Brain microvascular endothelial cell (primary cell): ENCODE data around the gene ADGRV1.
"Not testable (repeated sequence)": the region's sequence is repeated elsewhere in the genome, so short reads cannot be mapped to it uniquely, and the experiment has no call there.

Experiments
- DNase-seq: peaks from one replicate; pipeline ENCODE4 v3.0.0-alpha.2; 2020
- H3K27ac ChIP-seq: fragments of 250-450 bp; sonication (Bioruptor Pico); 2 replicates; pipeline ENCODE4 v1.5.1; 2020; ENCODE audit warnings: mild to moderate bottlenecking, moderate library complexity
- H3K27me3 ChIP-seq: fragments of 250-450 bp; sonication (Bioruptor Pico); replicated peaks from 2 replicates; pipeline ENCODE4 v1.5.1; 2020; ENCODE audit warnings: mild to moderate bottlenecking
- H3K36me3 ChIP-seq: fragments of 250-450 bp; sonication (Bioruptor Pico); replicated peaks from 2 replicates; pipeline ENCODE4 v1.5.1; 2020; ENCODE audit warnings: mild to moderate bottlenecking
- H3K4me3 ChIP-seq: 2 replicates; pipeline ENCODE4 v1.5.1; 2011; ENCODE audit warnings: low read depth, mild to moderate bottlenecking, control low read depth, low read length, moderate library complexity
- in situ Hi-C: cut with HindIII; loops from 2 replicates; pipeline ENCODE4 v1.10.0; 2017; ENCODE audit warnings: low sequenced_read_pairs, low pct_ligation_motif_present
- TF ChIP-seq, protein P1 (sequence below): IDR thresholded peaks from 2 replicates; pipeline ENCODE4 v1.5.1; 2011; ENCODE audit warnings: low read depth, mild to moderate bottlenecking, moderate library complexity, low read length, control low read depth, inconsistent platforms; ENCODE audit errors: missing control alignments

ADGRV1 gene

DNA sequence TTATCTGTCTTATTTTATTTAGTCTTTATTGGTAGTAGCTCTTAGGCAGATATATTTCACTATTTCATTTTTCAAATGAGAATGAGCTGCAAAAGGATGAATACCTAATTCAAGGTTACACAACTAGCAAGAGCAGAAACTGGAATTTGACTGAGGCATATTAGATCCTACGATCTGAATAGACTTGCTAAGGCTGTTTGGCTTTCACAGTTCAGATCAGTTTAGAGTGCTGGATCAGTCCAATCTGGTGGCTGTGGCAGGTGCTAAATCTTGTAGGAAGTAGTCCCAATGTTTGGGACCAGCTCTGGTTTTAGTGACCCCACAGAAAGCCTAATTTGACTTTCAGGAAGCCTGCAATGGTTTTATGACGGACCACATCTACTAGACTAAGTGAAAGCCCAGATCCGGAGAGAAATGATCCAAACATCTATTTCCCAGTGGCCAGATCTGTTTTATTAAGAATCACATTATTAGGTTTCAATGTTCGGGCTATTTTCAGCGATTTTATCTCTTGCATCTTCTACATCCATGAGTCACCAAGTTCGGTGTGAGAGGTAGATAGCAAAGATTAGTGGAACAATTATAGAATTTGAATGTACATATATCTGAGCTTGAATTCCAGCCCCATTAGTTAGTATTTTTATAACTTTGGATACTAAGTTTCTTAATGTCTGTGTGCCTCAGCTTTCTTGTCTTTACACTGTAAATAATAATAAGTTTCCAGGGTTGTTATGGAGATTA, 359.5 kb downstream of the ADGRV1 start:
- TF ChIP-seq, protein P1, sequence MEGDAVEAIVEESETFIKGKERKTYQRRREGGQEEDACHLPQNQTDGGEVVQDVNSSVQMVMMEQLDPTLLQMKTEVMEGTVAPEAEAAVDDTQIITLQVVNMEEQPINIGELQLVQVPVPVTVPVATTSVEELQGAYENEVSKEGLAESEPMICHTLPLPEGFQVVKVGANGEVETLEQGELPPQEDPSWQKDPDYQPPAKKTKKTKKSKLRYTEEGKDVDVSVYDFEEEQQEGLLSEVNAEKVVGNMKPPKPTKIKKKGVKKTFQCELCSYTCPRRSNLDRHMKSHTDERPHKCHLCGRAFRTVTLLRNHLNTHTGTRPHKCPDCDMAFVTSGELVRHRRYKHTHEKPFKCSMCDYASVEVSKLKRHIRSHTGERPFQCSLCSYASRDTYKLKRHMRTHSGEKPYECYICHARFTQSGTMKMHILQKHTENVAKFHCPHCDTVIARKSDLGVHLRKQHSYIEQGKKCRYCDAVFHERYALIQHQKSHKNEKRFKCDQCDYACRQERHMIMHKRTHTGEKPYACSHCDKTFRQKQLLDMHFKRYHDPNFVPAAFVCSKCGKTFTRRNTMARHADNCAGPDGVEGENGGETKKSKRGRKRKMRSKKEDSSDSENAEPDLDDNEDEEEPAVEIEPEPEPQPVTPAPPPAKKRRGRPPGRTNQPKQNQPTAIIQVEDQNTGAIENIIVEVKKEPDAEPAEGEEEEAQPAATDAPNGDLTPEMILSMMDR, result no peak
- no peaks in the 10 kb centered on the region for H3K27me3 ChIP-seq

DNA sequence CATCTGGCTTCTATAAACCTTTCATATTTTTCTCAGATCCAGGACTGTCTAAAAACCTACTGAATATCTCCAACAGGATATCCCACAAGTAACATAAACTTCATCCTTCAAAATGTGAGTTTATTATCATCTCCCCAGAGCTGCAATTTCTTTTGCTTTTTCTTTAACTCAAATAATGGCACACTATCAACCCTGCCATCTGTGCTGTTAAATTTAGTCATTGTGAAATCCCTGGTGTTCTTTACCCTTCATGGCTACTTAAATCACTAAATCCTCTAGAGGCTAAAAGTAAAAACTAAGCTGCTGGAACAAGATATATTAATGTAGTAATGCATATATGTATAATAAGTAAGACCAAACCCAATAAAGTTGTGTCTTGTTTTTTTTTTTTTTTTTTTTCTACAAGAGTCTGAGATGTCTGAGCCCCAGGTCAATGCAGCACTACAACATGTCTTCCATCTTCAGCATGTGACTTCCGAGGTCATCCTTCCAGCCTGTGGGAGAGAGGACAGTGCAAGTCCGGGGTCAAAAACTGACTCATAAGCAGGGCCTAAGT, 362.9 kb downstream of the ADGRV1 start:
- H3K27me3 ChIP-seq, result no peaks in the 10 kb centered on the region
- DNase-seq, result no peak
- TF ChIP-seq, protein P1, result no peak
- no peak overlapping the region for H3K4me3 ChIP-seq
- in situ Hi-C loops, result no loop called here
- H3K27ac ChIP-seq, result no peak overlapping the region
- H3K36me3 ChIP-seq, result no peaks in the 10 kb centered on the region

More for the DNA sequence above, 359.5 kb downstream of the ADGRV1 start:
- in situ Hi-C loops, result no loop called here
- Histone ChIP-seq H3K27ac (no peak overlapping the region), H3K4me3 (no peak overlapping the region), H3K36me3 (no peaks in the 10 kb centered on the region)
- DNase-seq, result no peak

DNA sequence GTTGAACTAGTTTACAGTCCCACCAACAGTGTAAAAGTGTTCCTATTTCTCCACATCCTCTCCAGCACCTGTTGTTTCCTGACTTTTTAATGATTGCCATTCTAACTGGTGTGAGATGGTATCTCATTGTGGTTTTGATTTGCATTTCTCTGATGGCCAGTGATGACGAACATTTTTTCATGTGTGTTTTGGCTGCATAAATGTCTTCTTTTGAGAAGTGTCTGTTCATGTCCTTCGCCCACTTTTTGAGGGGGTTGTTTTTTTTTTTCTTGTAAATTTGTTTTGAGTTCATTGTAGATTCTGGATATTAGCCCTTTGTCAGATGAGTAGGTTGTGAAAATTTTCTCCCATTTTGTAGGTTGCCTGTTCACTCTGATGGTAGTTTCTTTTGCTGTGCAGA, 365.6 kb downstream of the ADGRV1 start:
- H3K27me3 ChIP-seq, H3K4me3 ChIP-seq, DNase-seq, H3K27ac ChIP-seq, in situ Hi-C loops, H3K36me3 ChIP-seq: not testable (repeated sequence)

DNA sequence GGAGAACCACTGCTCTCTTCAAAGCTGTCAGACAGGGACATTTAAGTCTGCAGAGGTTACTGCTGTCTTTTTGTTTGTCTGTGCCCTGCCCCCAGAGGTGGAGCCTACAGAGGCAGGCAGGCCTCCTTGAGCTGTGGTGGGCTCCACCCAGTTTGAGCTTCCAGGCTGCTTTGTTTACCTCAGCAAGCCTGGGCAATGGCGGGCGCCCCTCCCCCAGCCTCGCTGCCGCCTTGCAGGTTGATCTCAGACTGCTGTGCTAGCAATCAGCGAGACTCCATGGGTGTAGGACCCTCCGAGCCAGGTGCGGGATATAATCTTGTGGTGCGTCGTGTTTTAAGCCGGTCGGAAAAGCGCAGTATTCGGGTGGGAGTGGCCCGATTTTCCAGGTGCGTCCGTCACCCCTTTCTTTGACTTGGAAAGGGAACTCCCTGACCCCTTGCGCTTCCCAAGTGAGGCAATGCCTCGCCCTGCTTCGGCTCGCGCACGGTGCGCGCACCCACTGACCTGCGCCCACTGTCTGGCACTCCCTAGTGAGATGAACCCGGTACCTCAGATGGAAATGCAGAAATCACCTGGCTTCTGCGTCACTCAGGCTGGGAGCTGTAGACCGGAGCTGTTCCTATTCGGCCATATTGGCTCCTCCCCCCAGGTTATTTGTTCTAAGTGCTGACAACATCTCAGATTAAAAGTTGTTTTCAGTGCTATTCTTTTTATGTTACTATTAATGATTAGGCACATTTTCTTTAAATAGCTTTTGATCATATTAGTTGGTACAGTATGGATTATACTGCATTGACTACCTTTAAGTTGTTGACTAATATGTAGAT, 370.6 kb downstream of the ADGRV1 start:
- H3K4me3 ChIP-seq, H3K27me3 ChIP-seq, in situ Hi-C loops, DNase-seq, H3K27ac ChIP-seq, H3K36me3 ChIP-seq: not testable (repeated sequence)

GRCh38 chr5:90930062-90930461, 371.5 kb downstream of the ADGRV1 start:
- H3K27me3 ChIP-seq, result no peaks in the 10 kb centered on the region
- H3K36me3 ChIP-seq, result no peaks in the 10 kb centered on the region
- H3K4me3 ChIP-seq, result no peak overlapping the region
- TF ChIP-seq, protein P1, result no peak
- in situ Hi-C loops, result no loop called here
- no peak for DNase-seq
- H3K27ac ChIP-seq, result no peak overlapping the region

DNA sequence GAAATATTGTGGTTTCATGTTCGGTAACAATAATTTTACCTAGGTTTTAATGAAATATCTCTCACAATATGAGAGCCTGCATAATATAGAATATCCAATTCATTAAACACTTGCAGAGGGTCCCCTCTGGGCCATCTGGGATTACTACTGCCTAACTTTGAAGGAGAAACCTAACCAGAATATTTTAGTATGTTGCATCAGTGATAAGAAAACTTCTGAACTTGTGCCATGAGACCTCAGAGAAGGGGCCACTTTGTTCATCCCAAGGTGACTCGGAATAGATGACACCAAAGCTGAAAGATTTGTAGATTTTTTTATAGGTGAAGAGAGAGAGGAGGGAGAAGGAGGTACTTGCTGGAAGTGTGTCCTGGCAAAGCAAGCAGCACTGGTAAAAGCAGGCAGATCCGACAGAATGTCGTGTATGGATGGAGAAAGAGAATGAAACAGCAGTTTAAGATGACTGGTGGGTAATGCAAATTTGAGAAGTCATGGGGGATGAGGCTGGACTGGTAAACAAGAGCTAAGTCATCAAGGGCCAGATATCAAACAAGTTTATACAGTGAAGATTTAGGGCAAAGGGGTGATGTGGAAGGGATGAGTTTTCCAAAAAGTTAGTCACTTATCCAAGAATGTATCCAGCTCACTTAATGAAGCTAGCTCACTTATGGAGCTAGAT, 372.3 kb downstream of the ADGRV1 start:
- in situ Hi-C loops, result no loop called here
- DNase-seq, result no peak
- no peak overlapping the region for H3K4me3 ChIP-seq
- no peaks in the 10 kb centered on the region for H3K36me3 ChIP-seq
- TF ChIP-seq, protein P1, result no peak
- no peak overlapping the region for H3K27ac ChIP-seq
- H3K27me3 ChIP-seq, result no peaks in the 10 kb centered on the region
